ENCODE data around the gene POU2F3. TPM values are rescaled to one million over a fixed set of nuclear protein-coding genes. Genes with fewer than 3 reads are reported as not detected.

The POU2F3 gene
- total and polyA plus RNA-seq, 5 donors, result 0.05 to 0.31 (median 0.20) TPM; not detected in 1

DNA sequence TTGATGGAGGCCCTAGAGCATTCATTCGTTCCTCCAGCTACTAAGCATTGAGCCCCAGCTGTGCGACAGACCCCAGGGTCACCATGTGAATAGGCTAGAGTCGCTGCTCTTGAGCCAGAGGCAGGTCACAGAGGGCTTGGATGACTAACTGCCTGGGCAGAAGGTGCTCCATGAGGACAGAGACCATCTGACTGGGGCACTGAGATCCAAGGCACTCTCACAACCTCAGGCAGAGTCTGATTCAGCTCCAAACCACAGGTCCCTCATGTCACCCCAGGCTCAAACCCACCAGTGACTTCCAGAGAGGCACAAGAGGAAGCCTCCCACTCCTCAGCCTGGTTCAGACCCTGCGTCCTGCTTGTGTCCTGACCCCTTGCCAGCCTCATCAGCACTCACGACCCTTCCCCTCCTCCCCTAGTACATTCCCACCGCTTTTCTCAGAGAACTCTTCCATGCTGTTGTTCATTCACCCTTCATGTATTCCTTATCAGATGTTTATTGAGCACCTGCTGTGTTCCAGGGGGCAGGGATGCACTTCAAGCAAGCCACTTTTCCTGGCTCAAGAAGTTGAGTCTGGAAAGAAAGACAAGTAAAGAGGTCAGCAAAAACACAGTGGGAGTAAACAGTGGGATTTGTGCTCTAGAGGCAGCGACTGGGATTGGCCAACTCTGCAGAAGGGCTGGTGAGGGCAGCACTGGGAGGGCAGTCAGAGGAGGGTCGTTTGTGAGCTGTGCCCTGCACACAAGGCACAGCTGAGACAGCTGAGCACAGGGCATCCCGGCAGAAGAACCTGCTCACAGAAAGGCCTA, 19.8 kb upstream of the POU2F3 start:
- Histone ChIP-seq H3K27ac (ENCODE audit: low read length) (no peak overlapping the region), H3K9me3 (ENCODE audit: control insufficient read depth, low read length) (no peaks in the 10 kb centered on the region), H3K4me1 (ENCODE audit: control insufficient read depth, insufficient read depth, low read length) (peaks cover 13% of the 10 kb centered on the region), H3K27me3 (ENCODE audit: control insufficient read depth, insufficient read depth) (no peaks in the 10 kb centered on the region), H3K4me3 (ENCODE audit: low read length) (no peak overlapping the region)
- no peak for ATAC-seq
- 64% methylated on average over 9 of the region's 9 CpGs for WGBS
- intact Hi-C loops (cut with DNase I), result loop anchor here in 1 of 4 donors (5.0 kb wide), 1 partner anchor 38 kb away; no protein-coding TSS in a partner anchor
- peak in 1 of 3 donors; percentile 31 for DNase-seq

GRCh38 chr11:120220747-120221037, 19.2 kb upstream of the POU2F3 start:
- intact Hi-C loops (cut with DNase I), result no loop called here
- H3K27me3 ChIP-seq (ENCODE audit: control insufficient read depth, insufficient read depth), result no peaks in the 10 kb centered on the region
- peaks cover 16% of the 10 kb centered on the region for H3K4me1 ChIP-seq (ENCODE audit: control insufficient read depth, insufficient read depth, low read length)
- DNase-seq (peak in 1 of 3 donors; percentile 15), ATAC-seq (no peak)
- H3K9me3 ChIP-seq (ENCODE audit: control insufficient read depth, low read length), result no peaks in the 10 kb centered on the region
- WGBS, result 94% methylated on average over 4 of the region's 4 CpGs
- no peak overlapping the region for H3K27ac ChIP-seq (ENCODE audit: low read length)
- H3K4me3 ChIP-seq (ENCODE audit: low read length), result no peak overlapping the region

- WGBS, result 81% methylated on average over 1 of the region's 1 CpG
- intact Hi-C loops (cut with DNase I), result no loop called here
- Histone ChIP-seq H3K27ac (ENCODE audit: low read length) (no peak overlapping the region), H3K27me3 (ENCODE audit: control insufficient read depth, insufficient read depth) (no peaks in the 10 kb centered on the region), H3K4me3 (ENCODE audit: low read length) (no peak overlapping the region), H3K9me3 (ENCODE audit: control insufficient read depth, low read length) (no peaks in the 10 kb centered on the region), H3K4me1 (ENCODE audit: control insufficient read depth, insufficient read depth, low read length) (peaks cover 17% of the 10 kb centered on the region)
- DNase-seq (no peak), ATAC-seq (no peak)
Measured at GRCh38 chr11:120221115-120221752, 18.7 kb upstream of the POU2F3 start.

- H3K27ac ChIP-seq (ENCODE audit: low read length), result no peak overlapping the region
- DNase-seq, result peak in 1 of 3 donors; percentile 54
- peaks cover 15% of the 10 kb centered on the region for H3K4me1 ChIP-seq (ENCODE audit: control insufficient read depth, insufficient read depth, low read length)
- no peak overlapping the region for H3K4me3 ChIP-seq (ENCODE audit: low read length)
- ATAC-seq, result no peak
- H3K9me3 ChIP-seq (ENCODE audit: control insufficient read depth, low read length), result no peaks in the 10 kb centered on the region
- no peaks in the 10 kb centered on the region for H3K27me3 ChIP-seq (ENCODE audit: control insufficient read depth, insufficient read depth)
- 85% methylated on average over 8 of the region's 8 CpGs for WGBS
- intact Hi-C loops (cut with DNase I), result no loop called here
Measured at GRCh38 chr11:120222916-120223315, 17.0 kb upstream of the POU2F3 start.

DNA sequence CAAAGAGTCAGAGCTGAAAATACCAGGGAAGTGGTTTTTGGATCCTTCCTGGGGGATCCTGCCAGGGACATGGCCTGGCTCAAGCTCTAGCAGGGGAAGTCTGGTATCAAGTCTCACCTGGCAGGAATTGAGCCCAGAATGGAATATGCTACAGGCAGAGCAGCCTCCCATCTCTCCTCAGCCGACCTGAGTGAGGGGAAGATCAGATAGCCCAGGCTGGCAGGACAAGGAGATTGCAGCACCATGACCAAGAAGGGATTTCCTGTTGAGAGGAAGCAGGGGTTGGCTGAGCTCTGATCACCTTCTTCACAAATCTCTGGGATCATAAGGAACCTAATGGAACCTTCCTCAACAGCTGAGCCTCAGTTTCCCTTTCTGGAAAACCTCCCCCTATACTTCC, 16.1 kb upstream of the POU2F3 start:
- intact Hi-C loops (cut with DNase I), result no loop called here
- H3K9me3 ChIP-seq (ENCODE audit: control insufficient read depth, low read length), result no peaks in the 10 kb centered on the region
- H3K27ac ChIP-seq (ENCODE audit: low read length), result no peak overlapping the region
- WGBS, result 19% methylated on average over 1 of the region's 1 CpG
- peaks cover 14% of the 10 kb centered on the region for H3K4me1 ChIP-seq (ENCODE audit: control insufficient read depth, insufficient read depth, low read length)
- no peak overlapping the region for H3K4me3 ChIP-seq (ENCODE audit: low read length)
- no peak for ATAC-seq
- peak in 1 of 3 donors; percentile 11 for DNase-seq
- H3K27me3 ChIP-seq (ENCODE audit: control insufficient read depth, insufficient read depth), result no peaks in the 10 kb centered on the region

DNA sequence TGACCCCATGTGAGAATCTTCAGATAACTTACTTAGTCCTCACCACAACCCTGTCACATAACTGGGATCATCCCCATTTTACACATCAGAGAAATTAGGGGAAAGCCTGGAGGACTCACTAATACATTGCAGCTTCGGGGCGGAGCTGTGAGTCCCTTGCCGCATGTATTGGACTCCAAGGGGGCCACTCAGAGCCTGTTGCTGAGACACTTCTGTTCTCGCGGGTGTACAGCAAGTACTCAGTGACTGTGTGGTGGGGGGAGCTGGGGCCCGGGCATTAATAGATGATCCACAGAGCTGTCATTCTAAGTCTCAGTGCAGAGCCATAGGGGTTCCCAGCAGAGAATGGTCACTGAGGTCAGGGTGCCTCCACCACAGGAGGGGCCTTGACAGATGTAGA, 15.6 kb upstream of the POU2F3 start:
- no peak overlapping the region for H3K4me3 ChIP-seq (ENCODE audit: low read length)
- H3K4me1 ChIP-seq (ENCODE audit: control insufficient read depth, insufficient read depth, low read length), result peaks cover 10% of the 10 kb centered on the region
- H3K9me3 ChIP-seq (ENCODE audit: control insufficient read depth, low read length), result no peaks in the 10 kb centered on the region
- WGBS, result 54% methylated on average over 6 of the region's 6 CpGs
- no peak overlapping the region for H3K27ac ChIP-seq (ENCODE audit: low read length)
- peak in 1 of 3 donors; percentile 41 for DNase-seq
- no peaks in the 10 kb centered on the region for H3K27me3 ChIP-seq (ENCODE audit: control insufficient read depth, insufficient read depth)
- no peak for ATAC-seq
- intact Hi-C loops (cut with DNase I), result no loop called here

GRCh38 chr11:120224972-120225909, 14.7 kb upstream of the POU2F3 start:
- WGBS, result 38% methylated on average over 22 of the region's 22 CpGs
- peak overlapping the region; percentile 6 for H3K27ac ChIP-seq (ENCODE audit: low read length)
- no peaks in the 10 kb centered on the region for H3K9me3 ChIP-seq (ENCODE audit: control insufficient read depth, low read length)
- DNase-seq (peak; percentile 57 to 77 (median 76)), ATAC-seq (peak; percentile 35 to 80)
- H3K4me3 ChIP-seq (ENCODE audit: low read length), result no peak overlapping the region
- H3K27me3 ChIP-seq (ENCODE audit: control insufficient read depth, insufficient read depth), result no peaks in the 10 kb centered on the region
- intact Hi-C loops (cut with DNase I), result loop anchor here in 1 of 4 donors (5.0 kb wide), 1 partner anchor 53 kb away; no protein-coding TSS in a partner anchor
- peaks cover 10% of the 10 kb centered on the region for H3K4me1 ChIP-seq (ENCODE audit: control insufficient read depth, insufficient read depth, low read length)

DNA sequence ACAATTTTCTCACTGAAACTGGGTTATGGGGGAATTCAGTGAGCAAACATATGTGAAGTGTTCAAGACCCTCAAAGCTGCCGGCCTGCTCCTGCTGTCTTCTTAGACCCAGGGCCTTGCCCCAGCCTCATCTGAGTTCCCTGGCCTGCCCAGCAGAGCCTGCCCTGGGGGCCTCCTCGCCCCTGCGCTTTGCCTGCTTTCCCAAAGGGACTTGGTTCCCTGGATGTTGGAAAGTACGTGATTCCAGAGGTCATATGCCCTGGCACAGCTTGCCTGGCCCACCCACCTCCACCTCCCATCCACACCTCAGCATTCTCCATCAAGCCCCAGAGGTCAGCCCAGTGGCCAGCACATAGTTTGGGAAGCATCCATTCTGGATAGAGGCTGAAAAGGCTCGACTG, 13.7 kb upstream of the POU2F3 start:
- H3K4me3 ChIP-seq (ENCODE audit: low read length), result no peak overlapping the region
- no peaks in the 10 kb centered on the region for H3K9me3 ChIP-seq (ENCODE audit: control insufficient read depth, low read length)
- H3K4me1 ChIP-seq (ENCODE audit: control insufficient read depth, insufficient read depth, low read length), result peaks cover 10% of the 10 kb centered on the region
- no peak overlapping the region for H3K27ac ChIP-seq (ENCODE audit: low read length)
- intact Hi-C loops (cut with DNase I), result loop anchor here in 1 of 4 donors (5.0 kb wide), 1 partner anchor 54 kb away; no protein-coding TSS in a partner anchor
- ATAC-seq (no peak), DNase-seq (peak in 1 of 3 donors; percentile 52)
- no peaks in the 10 kb centered on the region for H3K27me3 ChIP-seq (ENCODE audit: control insufficient read depth, insufficient read depth)
- 76% methylated on average over 5 of the region's 5 CpGs for WGBS

GRCh38 chr11:120226714-120227113, 13.2 kb upstream of the POU2F3 start:
- H3K27me3 ChIP-seq (ENCODE audit: control insufficient read depth, insufficient read depth), result no peaks in the 10 kb centered on the region
- H3K4me1 ChIP-seq (ENCODE audit: control insufficient read depth, insufficient read depth, low read length), result peaks cover 10% of the 10 kb centered on the region
- no peak overlapping the region for H3K27ac ChIP-seq (ENCODE audit: low read length)
- WGBS, result 79% methylated on average over 13 of the region's 13 CpGs
- intact Hi-C loops (cut with DNase I), result loop anchor here in 1 of 4 donors (5.0 kb wide), 1 partner anchor 54 kb away; no protein-coding TSS in a partner anchor
- no peaks in the 10 kb centered on the region for H3K9me3 ChIP-seq (ENCODE audit: control insufficient read depth, low read length)
- no peak overlapping the region for H3K4me3 ChIP-seq (ENCODE audit: low read length)
- DNase-seq, result peak in 1 of 3 donors; percentile 55
- ATAC-seq, result no peak

GRCh38 chr11:120227228-120227852, 12.6 kb upstream of the POU2F3 start:
- WGBS, result 88% methylated on average over 5 of the region's 5 CpGs
- ATAC-seq (no peak), DNase-seq (peak in 1 of 3 donors; percentile 6)
- intact Hi-C loops (cut with DNase I), result loop anchor here in 1 of 4 donors (5.0 kb wide), 1 partner anchor 55 kb away; no protein-coding TSS in a partner anchor
- Histone ChIP-seq H3K27ac (ENCODE audit: low read length) (no peak overlapping the region), H3K4me1 (ENCODE audit: control insufficient read depth, insufficient read depth, low read length) (peaks cover 10% of the 10 kb centered on the region), H3K4me3 (ENCODE audit: low read length) (no peak overlapping the region), H3K27me3 (ENCODE audit: control insufficient read depth, insufficient read depth) (no peaks in the 10 kb centered on the region), H3K9me3 (ENCODE audit: control insufficient read depth, low read length) (no peaks in the 10 kb centered on the region)
